Stimulated activated CD4-positive, alpha-beta T cell treated with anti-CD3 and anti-CD28 coated beads, Interleukin-1b, Interleukin-23, amount 100 ng/mL, for 48 hours (primary cell): ENCODE data around the gene LRRK2.
"Not testable (repeated sequence)": the region's sequence is repeated elsewhere in the genome, so short reads cannot be mapped to it uniquely, and the experiment has no call there.

Source experiments
- DNase-seq: peaks from one replicate; pipeline ENCODE4 v3.0.0-alpha.2; 2020

Gene LRRK2

DNA sequence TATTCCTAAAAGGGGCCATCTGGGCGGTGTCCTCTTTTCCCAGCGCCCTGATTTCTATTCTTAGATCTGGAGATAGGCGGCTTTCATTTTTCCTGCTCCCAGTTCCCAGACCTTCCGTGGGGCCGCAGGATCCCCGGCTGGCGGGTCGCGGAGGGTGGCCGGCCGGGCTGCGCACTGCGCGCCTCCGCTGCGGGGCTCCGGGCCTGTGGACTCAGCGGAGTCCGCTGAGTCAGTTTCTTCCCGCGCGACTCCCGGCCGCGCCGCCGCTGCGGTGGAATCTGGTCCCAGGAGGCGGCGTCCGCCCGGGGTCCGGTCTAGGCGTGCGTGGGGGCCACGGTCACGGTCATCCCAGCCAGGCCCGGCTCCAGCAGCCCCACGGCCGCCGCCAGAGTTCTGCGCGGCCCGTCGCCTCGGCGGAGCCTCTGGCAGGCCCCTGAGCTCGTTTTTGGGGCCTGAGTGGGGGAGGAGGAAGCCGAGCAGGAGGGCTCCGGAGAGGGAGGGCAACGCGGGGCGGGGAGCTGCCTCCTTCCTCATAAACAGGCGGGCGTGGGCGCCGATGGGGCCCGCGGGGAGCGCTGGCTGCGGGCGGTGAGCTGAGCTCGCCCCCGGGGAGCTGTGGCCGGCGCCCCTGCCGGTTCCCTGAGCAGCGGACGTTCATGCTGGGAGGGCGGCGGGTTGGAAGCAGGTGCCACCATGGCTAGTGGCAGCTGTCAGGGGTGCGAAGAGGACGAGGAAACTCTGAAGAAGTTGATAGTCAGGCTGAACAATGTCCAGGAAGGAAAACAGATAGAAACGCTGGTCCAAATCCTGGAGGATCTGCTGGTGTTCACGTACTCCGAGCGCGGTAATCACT is at the start of gene LRRK2:
LRRK2 (plus strand) TSS at position 559 of the 853 bp plus-strand sequence; CDS start at position 694, 135 bp downstream.
- peak; percentile 6 for DNase-seq

DNA sequence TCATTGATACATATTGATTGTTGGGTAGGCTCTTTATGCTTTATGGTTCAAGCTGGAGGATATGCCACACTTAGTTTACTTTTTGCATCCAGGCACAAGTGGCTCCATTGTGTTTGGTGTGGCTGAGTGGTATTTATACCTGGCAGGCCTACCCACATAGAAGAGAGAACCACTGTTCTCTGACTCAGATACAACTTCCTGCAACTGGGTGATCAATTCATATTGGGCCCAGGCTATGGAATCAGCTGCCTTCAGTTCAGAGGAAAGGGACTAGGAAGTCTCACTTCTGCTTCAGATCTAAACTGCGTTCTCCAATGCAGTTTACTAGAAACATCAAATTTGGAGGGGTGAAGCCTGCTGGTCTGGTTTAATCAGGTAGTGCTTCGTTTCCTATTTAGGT is 49.8 kb upstream of the LRRK2 start:
- DNase-seq = no peak

DNA sequence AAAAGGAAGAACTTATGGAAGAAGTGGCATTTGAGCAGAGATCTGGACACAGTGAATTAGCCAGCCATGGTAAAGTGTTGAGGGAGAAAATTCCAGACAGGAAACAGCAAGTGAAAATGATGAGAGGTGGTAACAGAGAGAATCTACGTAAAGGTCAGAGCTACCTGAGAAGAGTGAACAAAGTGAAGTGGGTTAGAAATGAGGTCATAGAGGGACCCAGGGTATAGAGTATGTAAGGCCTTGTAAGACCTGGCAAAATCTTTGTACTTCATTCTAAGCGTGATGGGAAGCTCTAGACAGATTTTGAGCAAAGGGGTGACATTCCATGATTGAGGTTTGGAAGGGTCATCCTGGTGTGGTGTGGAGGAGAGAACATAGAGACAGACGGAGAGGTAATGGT is 49.3 kb upstream of the LRRK2 start:
- DNase-seq = no peak

DNA sequence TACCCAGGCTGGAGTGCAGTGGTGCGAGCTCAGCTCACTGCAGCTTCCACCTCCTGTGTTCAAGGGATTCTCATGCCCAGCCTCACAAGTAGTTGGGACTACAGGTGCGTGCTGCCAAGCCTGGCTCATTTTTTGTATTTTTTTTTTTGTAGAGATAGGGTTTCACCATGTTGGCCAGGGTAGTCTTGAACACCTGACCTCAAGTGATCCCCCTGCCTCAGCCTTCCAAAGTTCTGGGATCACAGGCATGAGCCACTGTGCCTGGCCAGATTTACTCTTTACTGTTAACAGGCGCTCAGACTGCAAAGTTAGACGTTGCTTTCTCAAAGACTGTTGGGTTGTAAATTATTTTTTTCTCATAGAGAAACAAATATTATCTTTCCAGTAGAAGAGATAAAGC is 46.1 kb upstream of the LRRK2 start:
- no peak for DNase-seq

DNA sequence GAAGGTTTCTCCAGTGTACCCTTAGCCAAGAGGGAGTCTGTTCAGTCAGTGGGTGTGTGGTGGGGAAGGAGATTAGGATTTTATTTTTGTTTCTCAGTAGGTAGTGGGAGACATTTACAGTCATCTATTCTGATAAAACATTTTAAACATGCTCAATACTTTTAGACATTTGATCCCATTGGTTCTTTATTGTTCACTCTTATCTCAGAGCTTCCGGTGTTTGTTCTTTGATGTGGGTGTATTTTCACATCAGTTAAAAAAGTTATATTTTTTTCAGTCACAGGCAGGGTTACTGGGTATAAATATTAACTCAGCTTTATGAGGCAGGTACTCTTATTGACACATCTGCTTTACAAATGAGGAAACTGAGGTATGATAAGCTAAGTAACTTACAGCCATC is 43.3 kb upstream of the LRRK2 start:
- DNase-seq = no peak

DNA sequence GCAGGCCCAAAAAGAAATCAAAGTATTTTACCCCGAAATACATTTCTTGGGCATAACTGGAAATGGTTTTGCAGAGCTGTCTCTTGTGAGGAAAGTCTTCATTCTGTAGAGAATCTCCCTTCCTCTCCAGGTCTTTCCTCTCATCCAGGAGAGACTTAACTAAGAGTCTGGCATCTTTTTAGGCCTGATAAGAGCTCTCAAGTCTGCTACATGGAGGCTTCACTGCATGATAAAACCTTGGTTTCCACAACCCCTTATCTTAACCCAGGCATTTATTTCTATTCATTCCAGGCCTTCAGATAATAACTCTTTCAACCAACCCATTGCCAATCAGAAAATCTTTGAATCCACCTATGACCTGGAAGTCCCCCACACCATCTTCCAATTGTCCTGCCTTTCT is 41.1 kb upstream of the LRRK2 start:
- no peak for DNase-seq

DNA sequence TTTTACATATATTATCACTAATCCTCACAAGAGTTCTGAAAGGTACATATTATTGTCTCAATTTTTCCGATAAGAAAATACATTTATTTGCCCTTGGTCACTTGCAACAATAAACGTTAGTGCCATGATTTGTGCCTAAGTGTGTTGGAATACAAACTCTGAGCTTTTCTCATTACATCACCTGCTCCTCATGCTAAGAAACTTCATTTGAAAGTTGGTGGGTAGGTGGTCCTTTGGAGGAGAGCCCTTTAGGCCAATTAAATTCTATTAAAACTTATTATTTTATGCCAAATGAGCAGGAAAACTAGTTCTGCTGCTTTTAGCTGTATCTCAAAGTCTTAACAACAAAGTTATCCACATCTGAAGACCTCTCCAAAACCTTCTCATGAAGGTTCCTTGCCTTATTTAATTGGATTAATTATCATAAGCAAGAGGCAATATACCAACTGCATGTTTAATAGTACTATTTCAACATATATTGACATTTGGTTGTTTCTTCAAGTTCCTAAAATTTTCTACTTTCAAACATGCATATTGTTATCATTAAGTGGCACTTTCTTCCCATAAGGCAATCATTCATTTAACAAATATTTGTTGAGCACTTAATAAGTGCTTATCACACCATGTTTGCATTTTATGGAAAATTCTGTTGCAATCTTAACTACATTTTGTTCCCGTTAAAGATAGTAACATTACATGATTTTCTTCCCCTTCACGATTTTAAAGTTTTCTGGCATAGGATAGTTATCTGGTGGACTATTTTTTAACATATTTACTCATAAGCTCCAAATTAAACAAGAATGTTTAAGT is 40.1 kb upstream of the LRRK2 start:
- DNase-seq = no peak

DNA sequence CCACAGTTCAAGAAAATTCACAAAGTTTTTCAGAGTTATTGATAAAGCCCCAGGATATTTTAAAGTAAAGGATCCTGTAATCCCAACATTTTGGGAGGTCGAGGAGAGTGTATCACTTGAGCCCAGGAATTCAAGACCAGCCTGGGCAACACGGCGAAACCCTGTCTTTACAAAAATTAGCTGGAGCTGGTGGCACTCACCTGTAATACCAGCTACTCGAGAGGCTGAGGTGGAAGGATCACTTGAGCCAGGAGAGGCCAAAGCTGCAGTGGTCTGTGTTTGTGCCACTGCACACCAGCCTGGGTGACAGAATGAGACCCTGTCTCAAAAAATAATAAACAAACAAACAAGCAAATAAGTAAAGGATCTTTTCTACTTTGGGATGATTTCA is 39.5 kb upstream of the LRRK2 start:
- no peak for DNase-seq

DNA sequence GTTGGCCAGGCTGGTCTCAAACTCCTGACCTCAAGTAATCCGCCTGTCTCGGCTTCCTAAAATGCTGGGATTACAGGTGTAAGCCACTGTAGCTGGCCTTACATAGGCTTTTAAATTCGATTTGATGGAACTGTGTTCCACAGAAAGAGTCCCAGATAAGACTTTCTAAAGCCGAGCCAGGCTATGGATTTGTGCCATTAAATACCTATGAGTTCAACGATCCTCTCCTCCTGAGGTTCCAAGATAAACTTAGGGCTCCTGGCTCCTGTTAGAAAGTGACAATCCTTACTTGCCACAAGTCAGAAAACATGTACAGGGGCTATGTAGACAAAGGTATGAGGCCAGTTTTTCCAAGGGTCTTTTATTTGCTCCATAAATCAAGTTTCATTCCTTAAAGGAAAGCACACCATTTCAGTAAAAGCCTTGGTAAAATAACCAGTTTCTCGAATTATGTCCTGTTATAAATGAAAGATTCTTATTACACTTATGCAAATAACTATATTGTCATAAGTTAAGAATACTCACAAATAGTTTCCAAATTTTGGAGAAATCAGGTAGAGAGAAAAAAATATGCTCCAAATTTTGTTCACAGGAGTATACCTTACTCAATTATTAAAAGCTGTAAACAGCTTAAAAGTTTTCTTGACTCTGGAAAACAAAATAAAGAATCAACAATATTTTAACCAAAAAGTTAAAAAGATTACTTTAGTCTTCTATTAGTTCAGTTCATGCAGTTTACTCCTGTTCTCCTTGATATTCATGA is 36.1 kb upstream of the LRRK2 start:
- no peak for DNase-seq

DNA sequence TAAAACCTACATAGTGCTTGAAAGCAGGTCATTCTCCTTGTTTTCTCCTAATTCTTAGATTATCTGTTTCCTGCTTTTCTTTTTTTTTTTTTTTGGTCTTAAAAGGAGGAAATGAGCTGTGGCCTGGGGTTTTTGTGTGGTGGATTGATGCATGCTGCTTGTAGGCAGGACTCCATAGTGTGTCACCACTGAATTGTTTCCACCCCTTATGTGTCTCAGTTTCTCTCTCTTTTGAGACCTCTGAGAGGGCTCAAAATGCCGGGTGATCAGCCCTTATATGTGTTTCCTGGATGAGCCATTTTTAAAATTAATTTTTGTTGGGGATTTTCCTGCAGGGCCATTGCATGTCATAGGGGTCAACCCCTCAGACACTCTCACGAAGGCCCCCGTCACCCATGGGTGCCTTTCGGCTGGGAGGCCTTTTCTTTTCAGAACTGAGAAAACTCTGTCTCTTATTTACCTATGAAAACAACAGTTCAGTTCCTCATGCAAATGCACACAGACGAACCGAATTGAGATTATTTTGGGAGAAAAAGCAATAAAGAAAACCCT is 32.0 kb upstream of the LRRK2 start:
- DNase-seq = no peak

DNA sequence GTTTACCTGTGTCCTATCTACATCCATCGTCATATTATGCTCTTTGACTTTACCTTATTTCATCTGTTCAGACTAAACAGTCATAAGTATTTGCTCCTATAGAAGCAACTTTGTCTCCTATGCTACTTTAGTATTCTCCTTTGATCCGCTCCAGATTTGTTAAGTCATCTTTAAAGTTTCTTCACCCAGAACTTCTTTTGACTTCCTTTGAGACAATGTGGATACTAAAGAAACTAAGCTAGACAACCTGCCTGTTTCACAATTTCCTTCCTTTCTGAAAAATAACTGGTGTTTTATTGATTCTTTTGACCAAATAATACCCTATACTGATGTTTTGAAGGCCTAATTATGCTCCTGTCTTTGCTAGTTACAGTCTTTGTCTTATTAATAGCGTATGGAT is 30.0 kb upstream of the LRRK2 start:
- DNase-seq = no peak

DNA sequence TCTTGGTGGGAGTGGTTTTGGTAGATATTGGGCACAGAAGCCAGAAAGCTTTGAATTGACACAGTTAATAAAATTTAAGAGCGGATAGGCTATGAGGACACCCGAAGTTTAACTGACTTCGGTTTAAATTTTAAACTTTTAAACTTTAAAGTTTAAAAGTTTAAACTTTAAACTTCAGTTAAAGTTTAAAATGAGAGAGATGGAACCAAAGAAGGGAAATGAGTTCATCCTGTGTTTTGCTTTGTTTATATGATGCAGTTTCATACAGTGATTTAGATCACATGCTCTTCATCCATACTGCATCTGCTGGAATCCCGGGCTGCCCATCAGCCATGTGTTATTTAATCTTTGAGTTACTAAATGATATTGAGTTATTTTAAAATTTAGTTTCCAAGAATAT is 27.2 kb upstream of the LRRK2 start:
- no peak for DNase-seq

DNA sequence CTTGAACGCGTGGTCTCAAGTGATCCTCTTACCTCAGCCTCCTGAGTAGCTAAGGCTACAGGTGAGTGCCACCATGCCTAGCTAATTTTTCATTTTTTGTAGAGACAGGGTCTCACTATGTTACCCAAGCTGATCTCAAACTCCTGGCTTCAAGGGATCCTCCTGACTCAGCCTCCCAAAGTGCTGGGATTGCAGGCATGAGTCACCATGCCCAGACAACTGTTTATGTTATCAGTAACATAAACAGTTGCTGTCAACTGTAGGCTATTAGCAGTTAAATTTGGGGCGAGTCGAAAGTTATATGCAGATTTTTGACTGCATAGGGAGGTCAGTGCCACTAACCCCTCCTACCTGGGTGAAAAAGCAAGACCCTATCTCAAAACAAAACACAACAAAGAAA is 26.2 kb upstream of the LRRK2 start:
- no peak for DNase-seq

DNA sequence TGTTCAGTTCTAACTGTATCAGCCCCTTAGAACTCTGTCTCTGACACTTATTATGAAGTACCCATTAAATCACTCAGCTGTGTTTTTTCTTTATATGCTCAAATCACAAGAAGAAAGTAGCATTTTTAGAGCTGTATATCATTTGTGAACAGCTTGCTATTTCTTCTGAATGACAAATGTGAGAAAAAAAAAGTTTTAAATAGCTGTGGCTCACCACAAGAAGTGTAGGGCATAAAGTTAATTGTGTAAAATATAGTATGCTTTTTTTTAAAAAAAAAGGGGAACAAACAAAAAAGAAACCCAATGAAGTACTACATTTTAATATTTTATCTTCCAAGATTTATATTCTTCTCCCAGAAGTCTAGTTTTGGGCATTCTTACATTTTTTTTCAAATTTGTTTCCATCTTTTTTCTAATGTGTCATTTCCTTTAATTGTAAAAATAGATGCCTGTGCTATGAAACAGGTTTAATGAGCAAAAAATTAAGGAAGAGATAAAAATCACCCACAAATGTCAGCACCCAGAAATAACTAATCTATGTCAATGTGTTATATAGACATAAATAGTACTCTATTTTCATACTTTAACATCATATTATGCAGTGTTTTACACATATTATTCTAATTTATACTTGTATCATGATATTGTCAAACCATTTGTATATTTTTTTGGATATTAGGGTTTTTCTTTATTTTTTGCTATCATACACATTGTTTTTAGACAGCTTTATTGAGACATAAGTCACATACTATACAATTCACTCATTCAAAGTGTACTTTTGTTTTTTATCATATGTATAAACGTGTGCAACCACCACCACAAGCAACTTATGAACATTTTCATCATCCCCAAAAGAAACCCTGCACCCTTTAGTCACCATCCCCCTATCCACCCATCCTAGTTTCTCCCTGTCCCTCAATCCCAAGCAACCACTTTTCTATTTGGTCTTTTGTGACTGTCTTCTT is 22.4 kb upstream of the LRRK2 start:
- DNase-seq = no peak

DNA sequence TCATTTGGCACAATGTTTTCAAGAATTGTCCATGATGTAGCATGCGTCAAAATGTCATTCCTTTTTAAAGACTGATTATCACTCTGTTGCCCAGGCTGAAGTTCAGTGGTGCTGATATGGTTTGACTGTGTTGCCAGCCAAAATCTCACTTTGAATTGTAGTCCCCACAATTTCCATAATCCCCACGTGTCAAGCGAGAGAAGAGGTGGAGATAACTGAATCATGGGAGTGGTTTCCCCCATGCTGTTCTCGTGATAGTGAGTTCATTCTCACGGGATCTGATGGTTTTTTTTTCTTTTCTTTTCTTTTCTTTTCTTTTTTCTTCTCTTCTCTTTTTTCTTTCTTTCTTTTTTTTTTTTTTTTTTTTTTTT is 21.8 kb upstream of the LRRK2 start:
- DNase-seq = no peak

DNA sequence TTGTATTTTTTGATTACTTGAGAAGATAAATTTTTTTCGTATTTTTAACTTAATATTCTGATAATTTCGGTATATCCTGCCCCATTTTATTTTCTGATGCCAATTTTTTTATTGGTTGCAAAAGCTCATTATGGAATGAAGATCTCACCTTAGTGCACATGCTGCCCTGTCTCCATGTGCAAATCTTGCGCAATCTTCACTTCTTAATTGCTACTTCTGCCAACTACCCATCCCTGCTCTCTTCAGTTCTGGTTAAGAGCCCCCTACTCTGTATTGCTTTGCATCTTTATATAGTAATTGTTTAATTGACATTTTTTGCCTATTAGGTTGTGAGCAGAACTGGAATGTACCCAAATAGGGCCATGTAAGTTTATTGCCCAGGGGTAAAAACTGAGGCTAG is 20.5 kb upstream of the LRRK2 start:
- DNase-seq = no peak

DNA sequence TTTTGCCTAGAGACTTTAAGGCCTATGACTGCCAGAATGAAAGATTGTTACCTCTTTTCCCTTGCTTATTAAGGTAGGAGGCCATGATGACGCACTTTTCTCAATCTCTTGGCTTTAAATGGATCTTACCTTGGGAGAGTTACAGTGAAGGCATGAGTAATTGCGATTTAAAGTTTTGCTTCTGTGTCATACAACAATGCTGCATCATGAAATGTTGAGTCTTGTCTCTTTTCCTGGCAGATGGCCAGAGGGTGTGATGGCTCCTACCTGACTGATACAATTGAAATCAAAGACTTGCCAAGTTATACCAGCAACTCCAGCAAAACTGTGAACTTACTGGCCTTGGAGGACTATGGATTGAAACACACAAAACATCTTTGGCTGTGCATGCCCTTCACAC is 17.2 kb upstream of the LRRK2 start:
- no peak for DNase-seq

DNA sequence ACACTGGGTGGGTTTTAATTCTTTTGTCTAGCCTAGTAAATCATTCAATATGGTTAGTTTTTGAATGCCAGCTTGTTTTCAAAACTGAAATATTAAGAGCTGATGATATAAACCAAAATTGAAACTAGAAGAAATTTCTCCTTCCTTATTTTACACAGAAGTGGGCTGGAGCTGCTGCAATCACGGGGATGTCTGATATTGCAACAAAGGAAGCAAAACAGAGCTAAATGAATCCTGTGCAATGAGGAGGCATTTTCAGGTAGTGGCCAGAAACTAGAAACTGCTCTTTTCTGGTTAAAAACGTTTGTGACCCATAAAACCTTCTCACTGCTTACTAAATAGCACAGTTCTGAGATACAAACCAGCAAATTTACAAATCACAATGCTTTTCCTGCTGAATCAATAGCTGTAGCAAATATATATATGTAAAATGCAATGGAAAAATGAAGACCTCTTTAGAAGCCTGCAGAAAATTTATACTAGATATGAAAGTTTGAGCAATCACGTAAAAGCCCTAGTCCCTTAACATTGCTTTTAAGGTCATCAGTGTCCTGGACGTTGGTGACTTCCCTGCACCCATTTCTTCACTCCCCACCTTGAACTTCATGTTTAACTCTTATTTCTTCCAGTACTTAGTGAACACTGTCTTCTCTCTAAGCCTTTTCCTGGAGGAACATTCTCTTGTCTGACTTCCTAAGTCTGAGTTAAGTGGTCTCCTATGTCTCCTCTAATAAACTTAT is 15.9 kb upstream of the LRRK2 start:
- DNase-seq = no peak

DNA sequence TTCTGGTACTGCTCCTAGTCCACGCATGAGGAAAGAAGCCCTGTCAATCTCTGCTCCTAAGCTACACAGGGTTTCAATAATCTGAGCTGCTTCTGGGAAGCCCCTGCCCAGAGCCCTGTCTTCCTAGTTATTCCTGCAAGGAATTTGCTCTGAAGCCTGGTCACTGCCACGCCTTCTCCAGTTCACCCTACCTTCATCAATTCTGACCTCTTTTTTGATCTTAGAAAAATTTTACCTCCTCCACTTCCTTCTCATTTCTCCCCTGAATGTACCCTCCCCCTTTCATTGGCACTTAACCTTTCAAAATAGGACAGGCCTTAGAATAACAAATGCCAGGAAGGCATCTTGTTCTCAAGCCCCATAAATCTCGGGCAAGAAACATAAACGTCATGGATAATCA is 14.9 kb upstream of the LRRK2 start:
- no peak for DNase-seq

DNA sequence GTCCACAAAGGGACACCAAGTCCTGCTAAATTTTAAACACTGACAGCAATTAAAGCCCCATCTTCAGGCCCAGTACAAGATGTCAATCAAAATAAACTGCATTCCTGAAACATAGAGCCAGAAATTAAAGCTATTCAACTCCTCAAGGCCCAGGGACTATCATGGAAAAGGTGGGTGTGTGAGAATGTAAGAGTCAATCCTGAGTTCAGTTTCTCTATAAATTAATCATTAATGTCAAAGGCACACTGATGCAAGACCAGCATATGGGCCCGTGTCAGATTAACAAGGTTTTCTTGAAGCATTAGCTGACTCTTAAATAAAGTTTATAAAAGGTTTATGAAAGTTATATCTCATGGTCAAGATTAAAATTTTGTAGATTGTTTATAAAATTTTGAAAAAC is 13.6 kb upstream of the LRRK2 start:
- not testable (repeated sequence) for DNase-seq

DNA sequence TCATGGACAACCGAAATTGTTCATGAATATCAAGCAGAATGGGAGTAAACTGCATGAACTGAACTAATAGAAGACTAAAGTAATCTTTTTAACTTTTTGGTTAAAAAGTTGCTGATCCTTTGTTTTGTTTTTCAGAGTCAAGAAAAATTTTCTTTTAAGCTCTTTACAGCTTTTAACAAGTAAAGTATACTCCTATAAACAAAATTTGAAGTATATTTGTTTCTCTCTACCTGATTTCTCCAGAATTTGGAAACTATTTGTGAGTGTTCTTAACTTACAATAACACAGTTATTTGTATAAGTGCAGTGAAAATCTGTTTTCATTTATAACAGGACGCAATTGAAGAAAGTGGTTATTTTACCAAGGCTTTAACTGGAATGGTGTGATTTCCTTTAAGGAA is 12.2 kb upstream of the LRRK2 start:
- DNase-seq = no peak
